Prostate gland (tissue), 2 donors: ENCODE measurements around the gene SPNS1.

Source experiments
- POLR2A ChIP-seq: fragments of 450-650 bp; IDR thresholded peaks from one replicate; pipeline ENCODE4 v1.6.1; 2016; ENCODE audit warnings: antibody characterized with exemption, mild to moderate bottlenecking
- POLR2AphosphoS5 ChIP-seq: sonication (generic); formaldehyde crosslinking; IDR thresholded peaks from one replicate; pipeline ENCODE4 v1.6.1; 2017; ENCODE audit warnings: antibody characterized with exemption
- TF ChIP-seq, protein P1 (sequence below), 4 experiments: fragments of 200-600 bp in 2 of 4; fragments of 450-650 bp in 2 of 4; sonication (generic) in 2 of 4; IDR thresholded peaks; 1 replicate in 3 of 4; 2 replicates in 1 of 4; pipeline ENCODE4 v1.5.1; 2016 to 2019; ENCODE audit warnings: antibody characterized with exemption in 4 of 4, mild to moderate bottlenecking in 2 of 4, moderate library complexity in 2 of 4

GRCh38 chr16:28982418-28982817, 7.8 kb downstream of the SPNS1 start:
- TF ChIP-seq, protein P1, sequence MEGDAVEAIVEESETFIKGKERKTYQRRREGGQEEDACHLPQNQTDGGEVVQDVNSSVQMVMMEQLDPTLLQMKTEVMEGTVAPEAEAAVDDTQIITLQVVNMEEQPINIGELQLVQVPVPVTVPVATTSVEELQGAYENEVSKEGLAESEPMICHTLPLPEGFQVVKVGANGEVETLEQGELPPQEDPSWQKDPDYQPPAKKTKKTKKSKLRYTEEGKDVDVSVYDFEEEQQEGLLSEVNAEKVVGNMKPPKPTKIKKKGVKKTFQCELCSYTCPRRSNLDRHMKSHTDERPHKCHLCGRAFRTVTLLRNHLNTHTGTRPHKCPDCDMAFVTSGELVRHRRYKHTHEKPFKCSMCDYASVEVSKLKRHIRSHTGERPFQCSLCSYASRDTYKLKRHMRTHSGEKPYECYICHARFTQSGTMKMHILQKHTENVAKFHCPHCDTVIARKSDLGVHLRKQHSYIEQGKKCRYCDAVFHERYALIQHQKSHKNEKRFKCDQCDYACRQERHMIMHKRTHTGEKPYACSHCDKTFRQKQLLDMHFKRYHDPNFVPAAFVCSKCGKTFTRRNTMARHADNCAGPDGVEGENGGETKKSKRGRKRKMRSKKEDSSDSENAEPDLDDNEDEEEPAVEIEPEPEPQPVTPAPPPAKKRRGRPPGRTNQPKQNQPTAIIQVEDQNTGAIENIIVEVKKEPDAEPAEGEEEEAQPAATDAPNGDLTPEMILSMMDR (IDR thresholded peaks at IDR 0.05): no peak
- TF ChIP-seq POLR2A (no peak), POLR2AphosphoS5 (no peak)
